WI38 (cell line): ENCODE data around the gene NOB1.
A peak's percentile ranks its signal among the peaks of the same experiment; 100 is the strongest.

Source experiments
- H3K4me3 ChIP-seq: 2 replicates; pipeline ENCODE4 v1.5.1; 2011; ENCODE audit warnings: low read depth, mild to moderate bottlenecking, control low read depth, low read length
- TF ChIP-seq, protein P1 (sequence below): IDR thresholded peaks from 2 replicates; pipeline ENCODE4 v1.5.1; 2012; ENCODE audit warnings: low read depth, mild to moderate bottlenecking, control low read depth, low read length

Gene NOB1

DNA sequence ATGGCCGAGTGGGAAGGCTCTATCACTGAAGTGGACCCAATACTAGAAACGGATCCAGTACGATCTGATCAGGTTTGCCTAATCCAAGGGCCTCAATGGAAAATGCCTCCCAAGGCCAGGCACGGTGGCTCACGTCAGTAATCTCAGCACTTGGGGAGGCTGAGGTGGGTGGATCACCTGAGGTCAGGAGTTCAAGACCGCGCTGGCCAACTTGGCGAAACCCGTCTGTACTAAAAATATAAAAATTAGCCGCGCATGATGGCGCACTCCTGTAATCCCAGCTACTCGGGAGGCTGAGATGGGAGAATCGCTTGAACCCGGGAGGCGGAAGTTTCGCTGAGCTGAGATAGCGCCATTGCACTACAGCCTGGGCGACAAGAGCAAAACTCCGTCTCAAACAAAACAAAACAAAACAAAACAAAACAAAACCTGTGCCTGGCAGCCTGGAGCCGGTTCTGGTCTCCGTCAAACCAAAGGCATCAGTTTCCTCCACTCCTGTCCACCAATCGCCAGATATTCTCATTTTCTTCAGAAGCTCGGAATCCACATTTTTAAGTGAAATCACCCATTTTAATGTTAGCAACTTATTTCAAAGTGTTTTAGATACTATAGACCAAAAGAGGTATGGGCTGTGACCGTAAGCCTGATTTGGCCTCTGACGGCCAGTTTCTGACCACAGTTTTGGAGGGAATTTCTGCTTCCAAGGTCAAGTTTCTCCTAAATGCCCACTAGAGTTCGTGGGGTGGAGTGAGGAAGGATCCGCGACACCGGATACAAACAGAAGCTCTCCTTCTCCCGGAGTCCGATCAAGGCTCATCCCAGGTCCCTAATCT is 29.0 kb downstream of the NOB1 start:
- peak overlapping the region; percentile 79 for H3K4me3 ChIP-seq
- TF ChIP-seq, protein P1, sequence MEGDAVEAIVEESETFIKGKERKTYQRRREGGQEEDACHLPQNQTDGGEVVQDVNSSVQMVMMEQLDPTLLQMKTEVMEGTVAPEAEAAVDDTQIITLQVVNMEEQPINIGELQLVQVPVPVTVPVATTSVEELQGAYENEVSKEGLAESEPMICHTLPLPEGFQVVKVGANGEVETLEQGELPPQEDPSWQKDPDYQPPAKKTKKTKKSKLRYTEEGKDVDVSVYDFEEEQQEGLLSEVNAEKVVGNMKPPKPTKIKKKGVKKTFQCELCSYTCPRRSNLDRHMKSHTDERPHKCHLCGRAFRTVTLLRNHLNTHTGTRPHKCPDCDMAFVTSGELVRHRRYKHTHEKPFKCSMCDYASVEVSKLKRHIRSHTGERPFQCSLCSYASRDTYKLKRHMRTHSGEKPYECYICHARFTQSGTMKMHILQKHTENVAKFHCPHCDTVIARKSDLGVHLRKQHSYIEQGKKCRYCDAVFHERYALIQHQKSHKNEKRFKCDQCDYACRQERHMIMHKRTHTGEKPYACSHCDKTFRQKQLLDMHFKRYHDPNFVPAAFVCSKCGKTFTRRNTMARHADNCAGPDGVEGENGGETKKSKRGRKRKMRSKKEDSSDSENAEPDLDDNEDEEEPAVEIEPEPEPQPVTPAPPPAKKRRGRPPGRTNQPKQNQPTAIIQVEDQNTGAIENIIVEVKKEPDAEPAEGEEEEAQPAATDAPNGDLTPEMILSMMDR = no peak

DNA sequence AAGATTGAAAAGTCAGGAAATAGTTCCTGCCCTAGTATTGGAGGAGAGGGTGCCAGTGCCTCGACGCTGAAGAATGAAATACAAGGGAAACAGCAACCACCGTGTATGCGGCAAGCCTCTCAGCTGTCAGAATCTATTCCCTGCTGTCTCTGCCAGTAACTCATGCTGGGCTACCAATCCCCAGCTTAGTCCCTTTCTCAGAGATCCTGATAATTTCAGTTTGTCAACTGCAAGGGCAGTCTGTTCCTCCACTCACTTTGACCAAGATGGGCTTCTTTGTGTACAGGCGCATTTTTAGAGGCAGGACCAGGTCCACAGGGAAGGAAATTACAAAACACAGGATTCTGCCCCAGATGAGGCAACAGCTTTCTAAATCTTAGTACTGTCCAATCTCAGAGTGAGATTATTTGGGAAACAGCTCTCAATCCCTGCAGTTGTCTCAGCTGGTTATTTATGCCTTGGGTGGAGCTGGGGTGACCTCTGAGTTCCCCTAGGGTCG is 29.7 kb downstream of the NOB1 start:
- TF ChIP-seq, protein P1 = no peak
- peak overlapping the region; percentile 79 for H3K4me3 ChIP-seq

GRCh38 chr16:69724414-69724873 is 30.3 kb downstream of the NOB1 start:
- TF ChIP-seq, protein P1 = no peak
- peak overlapping the region; percentile 79 for H3K4me3 ChIP-seq

GRCh38 chr16:69721441-69721957 is 33.2 kb downstream of the NOB1 start:
- TF ChIP-seq, protein P1 = no peak
- no peak overlapping the region for H3K4me3 ChIP-seq

DNA sequence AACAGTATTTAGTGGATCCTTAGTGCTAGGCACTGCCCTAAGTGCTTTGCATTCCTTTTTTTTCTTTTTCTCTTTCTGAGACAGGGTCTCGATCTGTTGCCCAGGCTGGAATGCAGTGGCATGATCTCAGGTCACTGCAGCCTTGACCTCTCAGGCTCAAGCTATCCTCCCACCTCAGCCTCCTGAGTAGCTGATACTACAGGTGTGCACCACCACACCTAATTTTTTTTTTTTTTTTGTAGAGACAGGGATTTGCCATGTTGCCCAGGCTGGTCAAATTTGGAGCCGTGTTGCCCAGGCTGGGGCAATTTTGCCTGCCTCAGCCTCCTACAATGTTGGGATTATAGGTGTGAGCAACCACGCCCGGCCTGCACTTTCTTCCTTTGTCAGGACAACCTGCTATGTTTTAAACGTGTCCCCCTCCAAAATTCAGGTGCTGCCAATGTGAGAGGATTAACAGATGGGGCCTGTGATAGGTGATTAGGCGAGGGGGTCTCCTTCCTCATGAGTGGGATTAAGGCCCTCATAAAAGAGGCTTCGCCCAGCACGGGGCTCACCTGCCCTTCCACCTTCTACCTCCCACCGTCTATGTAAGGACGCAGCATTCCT is 33.8 kb downstream of the NOB1 start:
- TF ChIP-seq, protein P1 = no peak
- H3K4me3 ChIP-seq = no peak overlapping the region

GRCh38 chr16:69718111-69718764 is 36.5 kb downstream of the NOB1 start:
- TF ChIP-seq, protein P1 = no peak
- H3K4me3 ChIP-seq = no peak overlapping the region
